ENCODE results near the gene MAP3K13. TPM values are rescaled to one million over a fixed set of nuclear protein-coding genes. Genes with fewer than 3 reads are reported as not detected.

MAP3K13 gene
- total RNA-seq, 3 donors from 2014 or later (not counting 1 experiment from before 2014, with no cell fraction given): 3.3 to 11.8 (median 9.8) TPM

- Histone ChIP-seq H3K27me3 (ENCODE audit: control insufficient read depth, insufficient read depth, low read length) (no peaks in the 10 kb centered on the region), H3K4me1 (ENCODE audit: control insufficient read depth, insufficient read depth, low read length) (peaks cover 5% of the 10 kb centered on the region), H3K4me3 (ENCODE audit: low read length) (no peak overlapping the region), H3K36me3 (ENCODE audit: control insufficient read depth, insufficient read depth, low read length) (no peaks in the 10 kb centered on the region), H3K27ac (ENCODE audit: low read length) (no peak overlapping the region), H3K9me3 (ENCODE audit: control insufficient read depth, insufficient read depth, low read length) (no peaks in the 10 kb centered on the region)
- no peak overlapping the region for H3K27ac Mint-ChIP-seq
- intact Hi-C loops (cut with micrococcal nuclease): no loop called here
- peaks cover 14% of the 10 kb centered on the region in 2 donors for H3K4me1 Mint-ChIP-seq
- 87% methylated on average over 2 of the region's 2 CpGs for WGBS (ENCODE audit: insufficient coverage)
- no peaks in the 10 kb centered on the region for H3K36me3 Mint-ChIP-seq
- H3K9me3 Mint-ChIP-seq: no peaks in the 10 kb centered on the region
- DNase-seq (no peak), ATAC-seq (no peak)
- TF ChIP-seq CTCF (IDR thresholded peaks at IDR 0.05): no peak
- no peak overlapping the region for H3K4me3 Mint-ChIP-seq
- no peaks in the 10 kb centered on the region for H3K27me3 Mint-ChIP-seq (ENCODE audit: low read depth in 2 of 2)
Observed at GRCh38 chr3:185339945-185340344, 23.0 kb upstream of the MAP3K13 start.

- TF ChIP-seq CTCF (IDR thresholded peaks at IDR 0.05): no peak
- H3K4me1 Mint-ChIP-seq: peaks cover 14% of the 10 kb centered on the region in 2 donors
- DNase-seq (no peak), ATAC-seq (no peak)
- H3K27me3 Mint-ChIP-seq (ENCODE audit: low read depth in 2 of 2): no peaks in the 10 kb centered on the region
- no peak overlapping the region for H3K4me3 Mint-ChIP-seq
- intact Hi-C loops (cut with micrococcal nuclease): no loop called here
- WGBS (ENCODE audit: insufficient coverage): 85% methylated on average over 1 of the region's 2 CpGs
- Histone ChIP-seq H3K4me1 (ENCODE audit: control insufficient read depth, insufficient read depth, low read length) (peaks cover 5% of the 10 kb centered on the region), H3K9me3 (ENCODE audit: control insufficient read depth, insufficient read depth, low read length) (no peaks in the 10 kb centered on the region), H3K4me3 (ENCODE audit: low read length) (no peak overlapping the region), H3K27me3 (ENCODE audit: control insufficient read depth, insufficient read depth, low read length) (no peaks in the 10 kb centered on the region), H3K36me3 (ENCODE audit: control insufficient read depth, insufficient read depth, low read length) (no peaks in the 10 kb centered on the region), H3K27ac (ENCODE audit: low read length) (no peak overlapping the region)
- H3K36me3 Mint-ChIP-seq: no peaks in the 10 kb centered on the region
- H3K27ac Mint-ChIP-seq: no peak overlapping the region
- H3K9me3 Mint-ChIP-seq: no peaks in the 10 kb centered on the region
Observed at GRCh38 chr3:185340751-185341150, 22.2 kb upstream of the MAP3K13 start.

- H3K4me3 ChIP-seq (ENCODE audit: low read length): no peak overlapping the region
- no peak for TF ChIP-seq CTCF (IDR thresholded peaks at IDR 0.05)
- H3K9me3 ChIP-seq (ENCODE audit: control insufficient read depth, insufficient read depth, low read length): no peaks in the 10 kb centered on the region
- no peak overlapping the region for H3K27ac Mint-ChIP-seq
- 82% methylated on average over 4 of the region's 5 CpGs for WGBS (ENCODE audit: insufficient coverage)
- ATAC-seq (no peak), DNase-seq (no peak)
- no peak overlapping the region for H3K4me3 Mint-ChIP-seq
- no peaks in the 10 kb centered on the region for H3K36me3 Mint-ChIP-seq
- H3K27me3 Mint-ChIP-seq (ENCODE audit: low read depth in 2 of 2): no peaks in the 10 kb centered on the region
- intact Hi-C loops (cut with micrococcal nuclease): no loop called here
- no peak overlapping the region for H3K27ac ChIP-seq (ENCODE audit: low read length)
- no peaks in the 10 kb centered on the region for H3K27me3 ChIP-seq (ENCODE audit: control insufficient read depth, insufficient read depth, low read length)
- H3K4me1 Mint-ChIP-seq: peaks cover 14% of the 10 kb centered on the region in 2 donors
- H3K9me3 Mint-ChIP-seq: no peaks in the 10 kb centered on the region
- H3K4me1 ChIP-seq (ENCODE audit: control insufficient read depth, insufficient read depth, low read length): peaks cover 5% of the 10 kb centered on the region
- H3K36me3 ChIP-seq (ENCODE audit: control insufficient read depth, insufficient read depth, low read length): no peaks in the 10 kb centered on the region
Observed at GRCh38 chr3:185341616-185342458, 21.1 kb upstream of the MAP3K13 start.
